PFSK-1 (cell line): ENCODE data around the gene CSTF2T.

ENCODE experiments used
- POLR2AphosphoS5 ChIP-seq: IDR thresholded peaks from 2 replicates; pipeline ENCODE4 v1.6.1; 2012; ENCODE audit warnings: low read depth, mild to moderate bottlenecking, control low read depth, low read length, moderate library complexity
- SIN3A ChIP-seq: IDR thresholded peaks from 2 replicates; pipeline ENCODE4 v1.6.1; 2012; ENCODE audit warnings: mild to moderate bottlenecking, low read length, moderate library complexity, borderline replicate concordance; ENCODE audit not compliant: insufficient read depth
- TAF1 ChIP-seq: IDR thresholded peaks from 2 replicates; pipeline ENCODE4 v1.6.1; 2012; ENCODE audit warnings: low read length, control low read depth, borderline replicate concordance; ENCODE audit not compliant: insufficient read depth

GRCh38 chr10:51709324-51709972, 10.1 kb upstream of the CSTF2T start:
- no peak for TF ChIP-seq TAF1
- TF ChIP-seq SIN3A = no peak
- no peak for TF ChIP-seq POLR2AphosphoS5
